Left colon (tissue), 2 donors: Measurements from ENCODE around the gene PTGES2. TPM values are rescaled to one million over a fixed set of nuclear protein-coding genes. Genes with fewer than 3 reads are reported as not detected.
"Not testable (repeated sequence)": the region's sequence is repeated elsewhere in the genome, so short reads cannot be mapped to it uniquely, and the experiment has no call there.

Experiments
- ATAC-seq: fragments of 200-7000 bp; cut with Tn5 transposase; one replicate; pipeline ENCODE4 v1.9.1; 2020; ENCODE audit warnings: mild to moderate bottlenecking, moderate library complexity
- DNase-seq, 2 donors: peaks; one replicate each; pipeline ENCODE4 v3.0.0-alpha.2; 2020
- intact Hi-C, 2 donors: fragments of 100-400 bp; cut with DNase I in 1 of 2; cut with micrococcal nuclease in 1 of 2; formaldehyde crosslinking; loops; one replicate each; pipeline versions ENCODE4 v1.11.2 to v1.14.0; 2022; cut with DNase I, micrococcal nuclease
- total RNA-seq, 2 donors: library from RNA; stranded (reverse); fragmentation: NEBNext Ultra II Directional; extraction: Animal tissue kit (Norgen Biotek cat#: 25700); gene quantifications; one replicate each; pipeline ENCODE4 v1.2.1, GENCODE V29; 2021
- donor health status: DM: no; HTN: no; CAD: no.
- donor health status: DM: yes; HTN: yes; CAD: no.

The PTGES2 gene
- total RNA-seq, 2 donors from 2014 or later = 84.2 to 113 TPM

GRCh38 chr9:128113526-128114325 lies 13.8 kb downstream of the PTGES2 start:
- ATAC-seq (peak; percentile 13), DNase-seq (peak; percentile 36 to 37)
- intact Hi-C loops = loop anchor here in 1 of 2 donors (10.0 kb wide), 2 partner anchors 79 to 169 kb away; no protein-coding TSS in a partner anchor

DNA sequence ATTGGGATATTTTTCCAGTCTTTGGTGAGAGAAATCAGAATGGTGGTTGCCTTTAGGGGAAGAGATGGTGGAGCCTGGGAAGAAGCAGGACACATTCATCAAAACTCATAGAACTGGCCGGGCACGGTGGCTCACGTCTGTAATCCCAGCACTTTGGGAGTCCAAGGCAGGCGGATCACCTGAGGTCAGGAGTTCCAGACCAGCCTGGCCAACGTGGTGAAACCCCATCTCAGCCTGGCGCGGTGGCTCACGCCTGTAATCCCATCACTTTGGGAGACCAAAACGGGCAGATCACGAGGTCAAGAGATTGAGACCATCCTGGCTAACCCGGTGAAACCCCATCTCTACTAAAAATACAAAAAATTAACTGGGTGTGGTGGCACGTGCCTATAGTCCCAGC lies 15.8 kb downstream of the PTGES2 start:
- peak; percentile 11 to 23 for DNase-seq
- not testable (repeated sequence) for ATAC-seq
- intact Hi-C loops = loop anchor here in 1 of 2 donors (10.0 kb wide), 2 partner anchors 77 to 167 kb away; no protein-coding TSS in a partner anchor

GRCh38 chr9:128109050-128109709 lies 18.3 kb downstream of the PTGES2 start:
- ATAC-seq = peak; percentile 41
- intact Hi-C loops = no loop called here
- peak in 1 of 2 donors; percentile 37 for DNase-seq

DNA sequence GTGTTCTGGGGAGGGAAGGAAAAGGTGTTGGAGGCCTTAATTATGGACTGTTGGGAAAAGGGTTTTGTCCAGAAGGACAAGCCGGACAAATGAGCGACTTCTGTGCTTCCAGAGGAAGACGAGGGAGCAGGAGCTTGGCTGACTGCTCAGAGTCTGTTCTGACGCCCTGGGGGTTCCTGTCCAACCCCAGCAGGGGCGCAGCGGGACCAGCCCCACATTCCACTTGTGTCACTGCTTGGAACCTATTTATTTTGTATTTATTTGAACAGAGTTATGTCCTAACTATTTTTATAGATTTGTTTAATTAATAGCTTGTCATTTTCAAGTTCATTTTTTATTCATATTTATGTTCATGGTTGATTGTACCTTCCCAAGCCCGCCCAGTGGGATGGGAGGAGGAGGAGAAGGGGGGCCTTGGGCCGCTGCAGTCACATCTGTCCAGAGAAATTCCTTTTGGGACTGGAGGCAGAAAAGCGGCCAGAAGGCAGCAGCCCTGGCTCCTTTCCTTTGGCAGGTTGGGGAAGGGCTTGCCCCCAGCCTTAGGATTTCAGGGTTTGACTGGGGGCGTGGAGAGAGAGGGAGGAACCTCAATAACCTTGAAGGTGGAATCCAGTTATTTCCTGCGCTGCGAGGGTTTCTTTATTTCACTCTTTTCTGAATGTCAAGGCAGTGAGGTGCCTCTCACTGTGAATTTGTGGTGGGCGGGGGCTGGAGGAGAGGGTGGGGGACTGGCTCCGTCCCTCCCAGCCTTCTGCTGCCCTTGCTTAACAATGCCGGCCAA lies 19.1 kb downstream of the PTGES2 start:
- DNase-seq (no peak), ATAC-seq (no peak)
- intact Hi-C loops = no loop called here

DNA sequence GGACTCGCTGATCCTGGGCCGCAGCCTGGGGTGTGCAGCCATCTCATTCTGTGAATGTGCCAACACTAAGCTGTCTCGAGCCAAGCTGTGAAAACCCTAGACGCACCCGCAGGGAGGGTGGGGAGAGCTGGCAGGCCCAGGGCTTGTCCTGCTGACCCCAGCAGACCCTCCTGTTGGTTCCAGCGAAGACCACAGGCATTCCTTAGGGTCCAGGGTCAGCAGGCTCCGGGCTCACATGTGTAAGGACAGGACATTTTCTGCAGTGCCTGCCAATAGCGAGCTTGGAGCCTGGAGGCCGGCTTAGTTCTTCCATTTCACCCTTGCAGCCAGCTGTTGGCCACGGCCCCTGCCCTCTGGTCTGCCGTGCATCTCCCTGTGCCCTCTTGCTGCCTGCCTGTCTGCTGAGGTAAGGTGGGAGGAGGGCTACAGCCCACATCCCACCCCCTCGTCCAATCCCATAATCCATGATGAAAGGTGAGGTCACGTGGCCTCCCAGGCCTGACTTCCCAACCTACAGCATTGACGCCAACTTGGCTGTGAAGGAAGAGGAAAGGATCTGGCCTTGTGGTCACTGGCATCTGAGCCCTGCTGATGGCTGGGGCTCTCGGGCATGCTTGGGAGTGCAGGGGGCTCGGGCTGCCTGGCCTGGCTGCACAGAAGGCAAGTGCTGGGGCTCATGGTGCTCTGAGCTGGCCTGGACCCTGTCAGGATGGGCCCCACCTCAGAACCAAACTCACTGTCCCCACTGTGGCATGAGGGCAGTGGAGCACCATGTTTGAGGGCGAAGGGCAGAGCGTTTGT lies 19.9 kb downstream of the PTGES2 start:
- ATAC-seq (no peak), DNase-seq (peak in 1 of 2 donors; percentile 26)
- intact Hi-C loops = no loop called here

- DNase-seq = no peak
- intact Hi-C loops = no loop called here
- ATAC-seq = no peak
Observed at GRCh38 chr9:128106940-128107467, 20.5 kb downstream of the PTGES2 start.

GRCh38 chr9:128106181-128106939 lies 21.2 kb downstream of the PTGES2 start:
- no peak for DNase-seq
- intact Hi-C loops = no loop called here
- no peak for ATAC-seq

DNA sequence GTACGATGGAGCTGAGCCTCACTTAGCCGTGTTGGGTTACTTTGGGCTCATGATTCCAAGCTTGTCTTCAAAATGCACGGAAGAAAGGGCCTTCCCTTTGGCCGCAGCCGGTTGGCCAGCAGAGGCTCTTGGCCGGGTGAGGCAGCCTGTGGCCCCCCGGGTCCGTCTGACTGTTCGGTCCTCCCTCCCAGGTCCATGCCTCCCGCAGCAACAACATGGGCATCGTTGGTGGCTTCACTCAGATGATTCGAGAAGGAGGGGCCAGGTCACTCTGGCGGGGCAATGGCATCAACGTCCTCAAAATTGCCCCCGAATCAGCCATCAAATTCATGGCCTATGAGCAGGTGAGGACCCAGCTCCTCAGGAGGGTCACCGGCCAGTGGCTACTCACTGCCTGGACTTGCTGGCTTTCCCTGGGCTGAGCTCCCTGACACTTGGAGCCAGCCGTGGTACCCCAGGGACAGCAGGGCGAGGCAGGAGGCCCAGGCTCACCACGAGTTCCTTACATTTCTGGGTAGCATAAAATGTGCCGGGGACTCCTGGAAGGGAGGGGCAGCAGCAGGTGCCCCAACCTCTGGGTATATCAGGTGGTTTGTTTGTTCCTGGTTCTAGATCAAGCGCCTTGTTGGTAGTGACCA lies 21.9 kb downstream of the PTGES2 start:
- ATAC-seq (no peak), DNase-seq (no peak)
- intact Hi-C loops = no loop called here

- DNase-seq (peak; percentile 66 to 77), ATAC-seq (peak; percentile 73)
- intact Hi-C loops = no loop called here
Observed at GRCh38 chr9:128104171-128104618, 23.3 kb downstream of the PTGES2 start.

- no peak for DNase-seq
- peak; percentile 12 for ATAC-seq
- intact Hi-C loops = no loop called here
Observed at GRCh38 chr9:128103589-128103962, 24.0 kb downstream of the PTGES2 start.

- intact Hi-C loops = no loop called here
- ATAC-seq (no peak), DNase-seq (peak in 1 of 2 donors; percentile 27)
Observed at GRCh38 chr9:128102861-128103588, 24.5 kb downstream of the PTGES2 start.

- intact Hi-C loops = no loop called here
- DNase-seq = no peak
- no peak for ATAC-seq
Observed at GRCh38 chr9:128102196-128102595, 25.3 kb downstream of the PTGES2 start.

DNA sequence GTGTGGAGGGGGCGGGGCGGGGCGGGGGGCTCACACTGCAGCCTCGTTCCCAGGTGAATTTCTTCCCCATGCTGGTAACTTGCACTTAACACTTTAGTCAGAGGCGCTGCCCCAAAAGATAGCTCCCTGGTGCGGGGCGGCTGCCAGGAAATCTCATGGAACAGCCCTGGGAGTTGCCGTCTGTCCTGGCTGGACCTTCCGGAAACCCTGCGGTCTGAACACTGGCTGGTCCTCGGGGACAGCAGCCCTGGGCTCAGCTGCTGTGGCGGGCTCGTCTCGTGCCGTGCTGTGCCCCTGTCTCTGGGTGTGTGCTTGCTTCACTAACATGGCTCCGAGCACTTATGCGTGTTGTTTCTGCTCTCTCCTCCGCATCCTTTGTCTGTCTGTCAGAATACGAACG lies 25.8 kb downstream of the PTGES2 start:
- intact Hi-C loops = no loop called here
- ATAC-seq (no peak), DNase-seq (no peak)

GRCh38 chr9:128101231-128101661 lies 26.3 kb downstream of the PTGES2 start:
- intact Hi-C loops = no loop called here
- ATAC-seq = no peak
- peak in 1 of 2 donors; percentile 24 for DNase-seq

DNA sequence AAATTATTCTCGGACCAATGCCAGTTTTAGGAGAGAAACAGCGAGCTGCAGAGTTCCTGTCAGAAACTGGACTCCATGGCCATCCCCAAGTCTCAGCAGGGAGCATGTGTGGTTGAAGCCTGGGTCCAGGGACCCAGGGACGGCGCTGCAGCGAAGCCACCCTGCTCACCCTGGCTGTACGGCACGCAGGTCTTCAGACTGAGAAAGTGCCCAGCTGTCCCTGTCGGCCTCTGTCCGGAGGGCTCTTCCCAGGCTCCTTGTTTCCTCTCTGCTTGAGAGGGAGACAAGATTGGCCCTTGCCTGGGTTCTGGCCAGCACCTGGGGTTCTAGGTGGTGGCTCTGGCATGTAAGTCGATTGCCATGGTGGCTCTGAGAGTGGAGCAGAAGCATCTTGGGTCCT lies 26.9 kb downstream of the PTGES2 start:
- no peak for ATAC-seq
- DNase-seq = no peak
- intact Hi-C loops = no loop called here

DNA sequence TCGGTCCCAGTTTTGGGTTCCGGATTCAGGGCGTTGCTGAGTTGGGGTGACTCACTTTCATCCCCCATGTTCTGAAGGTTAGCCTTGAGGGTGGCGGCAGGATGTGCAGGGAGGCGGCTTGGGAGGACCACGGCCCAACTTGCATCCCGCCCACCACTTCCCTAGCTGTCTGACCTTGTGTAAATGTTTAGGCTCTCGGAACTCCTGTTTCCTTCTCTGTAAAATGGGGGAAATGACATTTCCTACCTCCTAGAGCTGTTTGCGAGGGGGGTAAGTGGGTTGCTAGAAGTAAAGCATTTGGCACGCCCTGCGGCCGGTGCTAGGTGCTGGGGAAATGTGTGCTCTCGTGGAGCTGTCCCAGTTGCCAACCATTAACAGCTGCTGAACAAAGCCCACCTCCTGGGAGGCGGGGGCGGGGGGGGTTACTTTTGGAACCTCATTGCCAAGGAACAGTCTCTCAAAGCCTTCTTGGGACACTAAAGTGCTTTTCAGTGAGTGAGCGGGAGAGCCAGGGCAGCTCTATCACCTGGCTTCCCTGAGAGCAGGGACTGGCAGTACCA lies 27.5 kb downstream of the PTGES2 start:
- DNase-seq (no peak), ATAC-seq (no peak)
- intact Hi-C loops = no loop called here
